H9 (cell line): ENCODE measurements around the gene ZKSCAN2. TPM values are rescaled to one million over a fixed set of nuclear protein-coding genes. Genes with fewer than 3 reads are reported as not detected.

Source experiments
- DNase-seq: peaks from one replicate; pipeline ENCODE4 v3.0.0-alpha.2; 2017
- H2AFZ ChIP-seq: one replicate; pipeline ENCODE4 v1.6.1; 2013; ENCODE audit warnings: mild to moderate bottlenecking, low read length, control low read depth, moderate library complexity
- H2AK5ac ChIP-seq: 2 replicates; pipeline ENCODE4 v1.6.1; 2013; ENCODE audit warnings: low read length, control low read depth, mixed read lengths; ENCODE audit not compliant: insufficient read length
- H2BK120ac ChIP-seq: one replicate; pipeline ENCODE4 v1.6.1; 2013; ENCODE audit warnings: low read depth, mild to moderate bottlenecking, low read length, control low read depth, inconsistent platforms; ENCODE audit not compliant: poor library complexity, severe bottlenecking
- H2BK12ac ChIP-seq: 2 replicates; pipeline ENCODE4 v1.6.1; 2013; ENCODE audit warnings: low read length, control low read depth, mixed read lengths, low read depth; ENCODE audit not compliant: insufficient read length
- H2BK15ac ChIP-seq: 2 replicates; pipeline ENCODE4 v1.6.1; 2013; ENCODE audit warnings: low read depth, low read length, control low read depth
- H2BK20ac ChIP-seq: one replicate; pipeline ENCODE4 v1.6.1; 2013; ENCODE audit warnings: low read depth, mild to moderate bottlenecking, low read length, control low read depth, inconsistent platforms; ENCODE audit not compliant: poor library complexity, severe bottlenecking
- H2BK5ac ChIP-seq: 2 replicates; pipeline ENCODE4 v1.6.1; 2013; ENCODE audit warnings: low read length, control low read depth, mixed read lengths; ENCODE audit not compliant: insufficient read length
- H3K14ac ChIP-seq: 2 replicates; pipeline ENCODE4 v1.6.1; 2013; ENCODE audit warnings: low read length, control low read depth; ENCODE audit not compliant: insufficient read depth
- H3K18ac ChIP-seq: 2 replicates; pipeline ENCODE4 v1.6.1; 2013; ENCODE audit warnings: low read depth, mild to moderate bottlenecking, mixed read lengths, low read length, control low read depth; ENCODE audit not compliant: insufficient read length
- H3K23ac ChIP-seq: 2 replicates; pipeline ENCODE4 v1.6.1; 2013; ENCODE audit warnings: low read length, control low read depth, mixed read lengths, low read depth; ENCODE audit not compliant: insufficient read length
- H3K23me2 ChIP-seq: 2 replicates; pipeline ENCODE4 v1.6.1; 2013; ENCODE audit warnings: low read depth, mild to moderate bottlenecking, mixed read lengths, low read length, control low read depth; ENCODE audit not compliant: insufficient read length, poor library complexity, severe bottlenecking
- H3K27ac ChIP-seq: 2 replicates; pipeline ENCODE4 v1.5.1; 2013; ENCODE audit warnings: low read length, control low read depth, mixed read lengths, low read depth; ENCODE audit not compliant: insufficient read length
- H3K27me3 ChIP-seq: 2 replicates; pipeline ENCODE4 v1.6.1; 2013; ENCODE audit warnings: low read length, control low read depth, inconsistent platforms; ENCODE audit not compliant: insufficient read depth
- H3K4ac ChIP-seq: 2 replicates; pipeline ENCODE4 v1.6.1; 2013; ENCODE audit warnings: low read depth, mild to moderate bottlenecking, control low read depth, inconsistent platforms, low read length, moderate library complexity
- H3K4me1 ChIP-seq: 2 replicates; pipeline ENCODE4 v1.6.1; 2013; ENCODE audit warnings: low read length, control low read depth, inconsistent platforms; ENCODE audit not compliant: insufficient read depth
- H3K4me2 ChIP-seq: 2 replicates; pipeline ENCODE4 v1.6.1; 2013; ENCODE audit warnings: low read length, control low read depth, mixed read lengths; ENCODE audit not compliant: insufficient read length, insufficient read depth
- H3K56ac ChIP-seq: 2 replicates; pipeline ENCODE4 v1.6.1; 2013; ENCODE audit warnings: low read depth, mild to moderate bottlenecking, mixed read lengths, low read length, control low read depth; ENCODE audit not compliant: insufficient read length
- H3K79me1 ChIP-seq: 2 replicates; pipeline ENCODE4 v1.6.1; 2013; ENCODE audit warnings: low read depth, mild to moderate bottlenecking, moderate library complexity, low read length, control low read depth, inconsistent platforms; ENCODE audit not compliant: insufficient read depth, poor library complexity, severe bottlenecking
- H3K79me2 ChIP-seq: 2 replicates; pipeline ENCODE4 v1.6.1; 2013; ENCODE audit warnings: low read length, control low read depth, inconsistent platforms; ENCODE audit not compliant: insufficient read depth
- H3K9ac ChIP-seq: 2 replicates; pipeline ENCODE4 v1.6.1; 2013; ENCODE audit warnings: low read length, control low read depth, mixed read lengths; ENCODE audit not compliant: insufficient read length; ENCODE audit errors: extremely low read depth
- H3K9me3 ChIP-seq: one replicate; pipeline ENCODE4 v1.6.1; 2013; ENCODE audit warnings: low read depth, low read length, inconsistent platforms; ENCODE audit not compliant: control insufficient read depth
- H3T11ph ChIP-seq: one replicate; pipeline ENCODE4 v1.6.1; 2013; ENCODE audit warnings: mild to moderate bottlenecking, low read length, control low read depth, inconsistent platforms
- H4K20me1 ChIP-seq: one replicate; pipeline ENCODE4 v1.6.1; 2013; ENCODE audit not compliant: control insufficient read depth, insufficient read length, insufficient read depth
- H4K5ac ChIP-seq: 2 replicates; pipeline ENCODE4 v1.6.1; 2013; ENCODE audit warnings: low read depth, mild to moderate bottlenecking, mixed read lengths, low read length, control low read depth; ENCODE audit not compliant: insufficient read length
- H4K8ac ChIP-seq: replicated peaks from 2 replicates; pipeline ENCODE4 v1.6.1; 2013; ENCODE audit warnings: low read length, control low read depth, mixed read lengths, low read depth; ENCODE audit not compliant: insufficient read length
- H4K91ac ChIP-seq: 2 replicates; pipeline ENCODE4 v1.6.1; 2013; ENCODE audit warnings: low read depth, mild to moderate bottlenecking, moderate library complexity, mixed read lengths, low read length, control low read depth; ENCODE audit not compliant: insufficient read length
- H3K27ac Mint-ChIP-seq, 3 experiments: 2 replicates in 2 of 3; 3 replicates in 1 of 3; pipeline ENCODE4 v1.8.0; 2020 to 2021; ENCODE audit warnings: mixed read lengths in 3 of 3, mild to moderate bottlenecking in 1 of 3, moderate library complexity in 1 of 3
- H3K27me3 Mint-ChIP-seq: 2 replicates; pipeline ENCODE4 v1.8.0; 2021; ENCODE audit warnings: low read depth, mild to moderate bottlenecking, moderate library complexity, mixed read lengths
- H3K36me3 Mint-ChIP-seq, 3 experiments: 2 replicates in 2 of 3; 3 replicates in 1 of 3; pipeline ENCODE4 v1.8.0; 2020 to 2021; ENCODE audit warnings: low read depth in 3 of 3, mixed read lengths in 3 of 3; ENCODE audit not compliant: insufficient read depth in 1 of 3
- H3K4me1 Mint-ChIP-seq, 2 experiments: 2 replicates each; pipeline ENCODE4 v1.8.0; 2020; ENCODE audit warnings: mixed read lengths in 2 of 2
- H3K4me3 Mint-ChIP-seq, 2 experiments: 2 replicates in 1 of 2; 3 replicates in 1 of 2; pipeline ENCODE4 v1.8.0; 2020 to 2021; ENCODE audit warnings: mild to moderate bottlenecking in 2 of 2, mixed read lengths in 2 of 2, moderate library complexity in 1 of 2
- H3K9me3 Mint-ChIP-seq, 2 experiments: 2 replicates in 1 of 2; 3 replicates in 1 of 2; pipeline ENCODE4 v1.8.0; 2020; ENCODE audit warnings: mild to moderate bottlenecking in 2 of 2, mixed read lengths in 2 of 2, moderate library complexity in 1 of 2
- WGBS: extraction: QIAGEN DNeasy Blood & Tissue Kit; methylation state at CpG from one replicate; pipeline ENCODE4 v1.1.7; 2013; ENCODE audit warnings: missing lambda C conversion rate, low lambda C conversion rate, mixed read lengths; ENCODE audit not compliant: insufficient read length; ENCODE audit errors: extremely low coverage; 5-methylcytosine and 5-hydroxymethylcytosine counted together
- total RNA-seq: library from RNA; stranded (reverse); gene quantifications from 2 replicates; pipeline ENCODE4 v1.2.1, GENCODE V29; 2021
- TF ChIP-seq, protein P1 (sequence below): fragments of 200-600 bp; sonication (generic); conservative IDR thresholded peaks from 3 replicates; pipeline ENCODE4 v1.8.0; 2021; ENCODE audit warnings: antibody characterized with exemption, mild to moderate bottlenecking

The ZKSCAN2 gene
- total RNA-seq, 1 experiment from 2014 or later, result 16.5 TPM

DNA sequence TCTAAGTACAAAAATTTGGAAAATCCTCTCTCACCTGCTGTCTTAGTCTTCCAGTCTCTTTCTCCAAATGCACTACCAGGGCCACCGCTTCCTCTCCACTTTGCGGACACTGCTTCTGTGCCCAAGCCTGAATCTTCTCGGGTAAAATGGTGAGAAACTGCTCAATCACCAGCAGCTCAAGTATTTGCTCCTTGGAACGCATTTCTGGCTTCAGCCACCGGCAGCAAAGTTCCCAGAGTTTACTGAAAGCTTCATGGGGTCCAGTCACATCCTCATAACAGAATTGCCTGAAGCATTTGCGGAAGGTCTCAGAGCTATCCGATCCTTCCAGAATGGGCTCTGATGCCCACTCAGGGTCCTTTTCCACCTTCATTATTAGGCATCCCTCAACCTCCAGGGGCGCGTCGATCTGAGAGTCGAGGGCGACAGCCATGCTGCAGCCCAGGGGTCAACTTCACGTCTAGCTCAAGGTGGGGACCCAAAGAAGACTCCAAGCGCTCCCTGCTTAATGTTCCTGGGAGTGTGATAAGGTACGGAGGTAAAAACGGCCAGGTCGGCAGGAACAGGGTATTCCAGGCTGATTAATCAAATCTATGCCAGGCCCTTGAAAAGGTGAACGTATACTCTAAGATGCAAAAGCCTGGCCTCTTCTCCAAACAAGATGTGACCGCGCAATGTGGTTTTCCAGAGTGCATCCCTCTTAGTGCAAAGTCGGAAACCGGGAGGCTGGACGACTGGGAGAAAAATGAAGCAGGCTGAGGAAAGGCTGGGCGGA is 763 bp downstream of the ZKSCAN2 start:
- no peak overlapping the region for H2AFZ ChIP-seq
- no peak overlapping the region for H3K4ac ChIP-seq
- peak overlapping the region; percentile 13 for H3K9ac ChIP-seq
- no peaks in the 10 kb centered on the region for H3K27me3 ChIP-seq
- peak overlapping the region; percentile 24; the same call in 1 of the 2 replicates for H3K14ac ChIP-seq
- no peaks in the 10 kb centered on the region for H3K9me3 Mint-ChIP-seq
- no peak overlapping the region for H4K91ac ChIP-seq
- H3K27me3 Mint-ChIP-seq, result no peaks in the 10 kb centered on the region
- no peak overlapping the region for H2AK5ac ChIP-seq
- H3K4me3 Mint-ChIP-seq, result peak overlapping the region; percentile 86 to 89
- no peaks in the 10 kb centered on the region for H3K9me3 ChIP-seq
- peaks cover 11% of the 10 kb centered on the region for H3K79me1 ChIP-seq
- peaks cover 13% of the 10 kb centered on the region; the same call in 1 of the 2 replicates for H3K79me2 ChIP-seq
- peak; percentile 43 for DNase-seq
- H3K4me2 ChIP-seq, result peak overlapping the region; percentile 96
- no peak overlapping the region for H4K8ac ChIP-seq
- no peak overlapping the region for H3K23ac ChIP-seq
- no peak overlapping the region for H2BK120ac ChIP-seq
- peak overlapping the region; percentile 23 to 98 (median 76) for H3K27ac Mint-ChIP-seq
- peaks cover 27 to 28% of the 10 kb centered on the region in 2 experiments for H3K4me1 Mint-ChIP-seq
- no peak overlapping the region for H3K18ac ChIP-seq
- TF ChIP-seq, protein P1, sequence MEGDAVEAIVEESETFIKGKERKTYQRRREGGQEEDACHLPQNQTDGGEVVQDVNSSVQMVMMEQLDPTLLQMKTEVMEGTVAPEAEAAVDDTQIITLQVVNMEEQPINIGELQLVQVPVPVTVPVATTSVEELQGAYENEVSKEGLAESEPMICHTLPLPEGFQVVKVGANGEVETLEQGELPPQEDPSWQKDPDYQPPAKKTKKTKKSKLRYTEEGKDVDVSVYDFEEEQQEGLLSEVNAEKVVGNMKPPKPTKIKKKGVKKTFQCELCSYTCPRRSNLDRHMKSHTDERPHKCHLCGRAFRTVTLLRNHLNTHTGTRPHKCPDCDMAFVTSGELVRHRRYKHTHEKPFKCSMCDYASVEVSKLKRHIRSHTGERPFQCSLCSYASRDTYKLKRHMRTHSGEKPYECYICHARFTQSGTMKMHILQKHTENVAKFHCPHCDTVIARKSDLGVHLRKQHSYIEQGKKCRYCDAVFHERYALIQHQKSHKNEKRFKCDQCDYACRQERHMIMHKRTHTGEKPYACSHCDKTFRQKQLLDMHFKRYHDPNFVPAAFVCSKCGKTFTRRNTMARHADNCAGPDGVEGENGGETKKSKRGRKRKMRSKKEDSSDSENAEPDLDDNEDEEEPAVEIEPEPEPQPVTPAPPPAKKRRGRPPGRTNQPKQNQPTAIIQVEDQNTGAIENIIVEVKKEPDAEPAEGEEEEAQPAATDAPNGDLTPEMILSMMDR, result peak; percentile 26; the same call in 2 of the 3 replicates
- H4K5ac ChIP-seq, result no peak overlapping the region
- no peaks in the 10 kb centered on the region for H3K4me1 ChIP-seq
- H2BK5ac ChIP-seq, result no peak overlapping the region
- peaks cover 12% of the 10 kb centered on the region for H3K23me2 ChIP-seq
- no CpG with 5 or more reads among the region's 24 CpGs for WGBS
- H3K56ac ChIP-seq, result no peak overlapping the region
- no peak overlapping the region for H2BK15ac ChIP-seq
- H3T11ph ChIP-seq, result no peak overlapping the region
- H2BK20ac ChIP-seq, result no peak overlapping the region
- peak overlapping the region; percentile 77 for H3K27ac ChIP-seq
- H2BK12ac ChIP-seq, result no peak overlapping the region
- no peaks in the 10 kb centered on the region for H4K20me1 ChIP-seq
- peaks cover 11 to 36% (median 33%) of the 10 kb centered on the region in 3 experiments for H3K36me3 Mint-ChIP-seq
